Thyroid gland (tissue), 4 donors: ENCODE results near the gene PCGF3.
"Not testable (repeated sequence)": the region's sequence is repeated elsewhere in the genome, so short reads cannot be mapped to it uniquely, and the experiment has no call there.

Experiments used
- CTCF ChIP-seq, 6 experiments: fragments of 200-600 bp in 3 of 6; fragments of 450-650 bp in 3 of 6; sonication (generic) in 3 of 6; IDR thresholded peaks; one replicate each; pipeline ENCODE4 v1.5.1; 2016 to 2019; ENCODE audit warnings: antibody characterized with exemption in 6 of 6, mild to moderate bottlenecking in 2 of 6, inconsistent platforms in 1 of 6, moderate library complexity in 1 of 6
- POLR2A ChIP-seq, 2 donors: fragments of 450-650 bp; IDR thresholded peaks; one replicate each; pipeline ENCODE4 v1.6.1; 2017; ENCODE audit warnings: antibody characterized with exemption in 2 of 2, mild to moderate bottlenecking in 2 of 2, moderate library complexity in 1 of 2

GRCh38 chr4:668219-668618, 37.4 kb upstream of the PCGF3 start:
- TF ChIP-seq CTCF, POLR2A (IDR thresholded peaks at IDR 0.05): not testable (repeated sequence)
